Bone marrow (tissue), 2 donors: Measurements from ENCODE around the gene NRXN3.

Source experiments
- DNase-seq, 2 donors: peaks; one replicate each; lab custom pipeline; 2025; lab: John Stamatoyannopoulos, UW

NRXN3 gene

DNA sequence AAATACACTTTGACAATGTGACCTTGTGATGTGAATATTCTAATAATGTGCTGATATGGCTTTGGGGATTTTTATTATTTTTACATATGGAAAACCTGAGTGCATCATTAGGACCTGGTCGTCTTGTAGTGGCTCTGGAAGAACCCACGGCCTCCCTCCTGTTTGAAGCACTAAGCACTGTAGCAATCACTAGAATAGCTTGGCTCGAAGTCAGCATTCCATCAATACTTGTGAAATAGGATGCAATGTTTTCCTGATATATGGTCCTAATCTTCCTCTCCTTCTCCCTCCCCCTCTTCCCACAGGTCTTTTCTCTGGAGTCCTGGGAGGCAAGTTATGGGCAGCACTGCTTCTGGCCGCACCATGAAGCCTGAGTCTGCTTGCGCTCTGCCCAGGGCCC lies 71.9 kb downstream of the NRXN3 start:
- DNase-seq = no peak

DNA sequence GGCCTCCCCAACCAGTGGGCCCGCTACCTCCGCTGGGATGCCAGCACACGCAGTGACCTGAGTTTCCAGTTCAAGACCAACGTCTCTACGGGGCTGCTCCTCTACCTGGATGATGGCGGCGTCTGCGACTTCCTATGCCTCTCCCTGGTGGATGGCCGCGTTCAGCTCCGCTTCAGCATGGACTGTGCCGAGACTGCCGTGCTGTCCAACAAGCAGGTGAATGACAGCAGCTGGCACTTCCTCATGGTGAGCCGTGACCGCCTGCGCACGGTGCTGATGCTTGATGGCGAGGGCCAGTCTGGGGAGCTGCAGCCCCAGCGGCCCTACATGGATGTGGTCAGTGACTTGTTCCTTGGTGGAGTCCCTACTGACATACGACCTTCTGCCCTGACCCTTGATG lies 73.0 kb downstream of the NRXN3 start:
- DNase-seq = no peak

DNA sequence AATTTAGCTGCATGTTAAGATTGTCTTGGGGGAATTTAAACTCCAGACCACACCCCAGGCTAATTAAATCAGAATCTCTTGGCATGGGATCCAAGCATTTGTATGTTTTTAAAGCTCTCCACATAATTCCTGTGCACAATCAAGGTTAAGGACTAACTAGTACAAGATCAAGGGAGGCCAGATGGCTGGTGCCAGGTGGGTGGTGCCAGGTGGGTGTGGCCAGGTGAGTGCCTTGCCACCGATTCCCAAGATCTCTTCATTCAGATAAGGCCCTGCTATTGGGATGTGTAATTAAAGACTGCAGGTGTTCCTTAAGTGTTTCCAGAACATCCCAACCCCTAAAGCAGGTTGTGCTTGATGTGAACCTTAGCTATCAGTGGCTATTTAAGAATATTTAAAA lies 75.1 kb downstream of the NRXN3 start:
- no peak for DNase-seq

DNA sequence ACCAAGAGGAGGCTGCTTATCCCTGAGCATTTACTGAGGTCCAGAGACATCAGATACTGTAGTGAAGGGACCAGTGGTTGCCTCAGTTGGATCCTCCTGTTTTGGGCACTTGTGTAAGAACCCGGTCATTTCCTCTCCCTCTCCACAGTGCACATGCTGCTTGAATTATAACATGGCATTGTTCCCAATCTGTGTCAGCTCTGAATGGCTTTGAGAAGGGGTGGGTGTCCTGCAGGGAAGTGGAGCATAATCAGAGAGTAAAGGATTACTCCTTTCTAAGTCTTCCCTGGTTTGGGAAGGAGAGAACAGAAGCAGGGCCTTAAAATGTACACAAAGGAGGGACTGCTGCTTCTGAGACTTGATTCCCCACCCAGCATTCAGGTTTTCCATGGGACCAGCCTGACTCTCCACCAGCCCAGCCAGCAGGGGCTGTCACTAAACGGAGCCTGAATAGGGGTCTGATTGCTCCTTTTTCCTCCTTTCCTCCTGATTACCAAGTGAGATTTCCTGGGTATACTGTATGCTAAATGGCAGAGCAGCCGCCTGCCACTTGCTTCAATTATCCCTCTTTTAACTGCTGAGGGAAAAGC lies 78.4 kb downstream of the NRXN3 start:
- no peak for DNase-seq

DNA sequence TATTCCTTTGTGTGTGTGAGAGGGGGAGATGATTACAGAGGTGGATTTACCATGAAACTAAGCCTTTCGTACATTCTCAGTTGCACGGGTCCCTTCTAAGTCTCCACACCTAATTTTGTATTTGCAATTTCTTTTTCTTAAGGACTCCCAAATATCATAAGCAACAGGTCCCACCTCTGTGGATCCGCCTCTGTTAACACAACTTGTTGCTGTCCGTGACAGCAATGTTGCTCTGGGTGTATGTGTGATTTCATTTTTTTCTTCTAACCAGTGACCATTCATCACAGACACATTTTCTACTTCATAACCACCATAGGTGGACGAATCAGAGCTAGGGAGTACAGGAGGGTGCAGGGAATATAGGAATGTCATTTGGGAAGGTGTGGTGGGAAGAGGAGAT lies 81.1 kb downstream of the NRXN3 start:
- no peak for DNase-seq

DNA sequence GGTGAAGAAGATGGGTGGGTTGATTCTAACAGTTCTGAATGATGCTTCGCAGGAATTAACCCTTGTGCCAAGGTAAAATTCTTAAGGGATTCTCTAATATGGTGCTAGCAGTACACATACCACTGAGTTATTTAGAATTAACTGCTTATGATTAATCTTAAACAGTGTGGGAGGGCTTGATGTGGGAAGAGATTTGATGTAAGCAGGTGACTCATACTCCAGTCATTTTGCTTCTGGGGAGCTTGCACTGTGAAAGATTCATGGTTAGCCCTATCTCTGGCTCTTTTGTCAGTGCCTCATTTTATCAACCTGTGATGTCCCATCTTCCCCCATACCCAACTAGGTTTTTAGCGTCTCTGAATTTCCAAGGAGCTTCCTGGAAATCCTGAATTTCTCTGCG lies 83.8 kb downstream of the NRXN3 start:
- no peak for DNase-seq

DNA sequence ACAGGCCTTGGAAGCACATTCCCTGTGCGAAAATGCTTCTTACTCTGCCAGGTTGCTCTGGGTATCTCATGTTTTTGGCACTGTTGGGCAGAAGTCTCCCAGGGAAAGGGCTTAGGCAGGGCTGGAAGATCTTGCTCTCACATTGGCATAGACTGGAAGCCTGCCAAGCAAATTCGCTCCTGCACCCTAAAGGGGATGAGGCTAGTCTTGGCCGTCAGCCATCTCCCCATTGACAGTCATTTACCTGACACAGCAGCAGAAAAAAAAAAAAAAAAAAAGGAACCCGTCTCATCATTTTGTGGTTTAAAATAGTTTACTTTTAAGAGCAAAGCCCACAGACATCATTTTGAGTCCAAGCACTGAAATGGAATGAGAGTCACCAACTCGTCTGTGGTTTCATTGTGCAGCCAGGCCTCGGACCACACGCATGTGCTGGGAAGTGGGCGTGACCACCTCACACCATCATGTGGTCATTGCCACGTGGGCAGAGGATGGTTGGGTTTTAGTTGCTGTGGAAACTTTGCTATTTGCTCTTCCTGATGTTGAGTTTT lies 84.8 kb downstream of the NRXN3 start:
- no peak for DNase-seq

DNA sequence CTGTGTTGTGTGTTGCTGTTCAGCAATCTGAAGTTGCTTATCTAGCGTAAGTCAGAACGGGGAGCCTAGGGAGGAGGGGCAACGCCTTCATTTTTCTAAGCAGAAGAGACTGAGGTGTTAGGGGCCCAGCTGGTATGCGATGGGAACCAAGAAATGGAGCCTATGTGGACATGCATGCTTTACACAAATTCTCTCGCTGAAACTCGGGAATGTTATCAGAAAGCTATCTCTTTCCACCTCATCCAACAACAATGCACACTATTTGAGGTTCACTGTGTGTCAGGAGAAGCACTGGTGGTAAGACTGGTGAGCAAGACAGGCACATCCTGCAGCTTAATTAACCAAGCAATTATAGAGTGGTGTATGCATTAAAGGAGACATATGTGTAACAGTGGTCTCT lies 89.7 kb downstream of the NRXN3 start:
- no peak for DNase-seq

DNA sequence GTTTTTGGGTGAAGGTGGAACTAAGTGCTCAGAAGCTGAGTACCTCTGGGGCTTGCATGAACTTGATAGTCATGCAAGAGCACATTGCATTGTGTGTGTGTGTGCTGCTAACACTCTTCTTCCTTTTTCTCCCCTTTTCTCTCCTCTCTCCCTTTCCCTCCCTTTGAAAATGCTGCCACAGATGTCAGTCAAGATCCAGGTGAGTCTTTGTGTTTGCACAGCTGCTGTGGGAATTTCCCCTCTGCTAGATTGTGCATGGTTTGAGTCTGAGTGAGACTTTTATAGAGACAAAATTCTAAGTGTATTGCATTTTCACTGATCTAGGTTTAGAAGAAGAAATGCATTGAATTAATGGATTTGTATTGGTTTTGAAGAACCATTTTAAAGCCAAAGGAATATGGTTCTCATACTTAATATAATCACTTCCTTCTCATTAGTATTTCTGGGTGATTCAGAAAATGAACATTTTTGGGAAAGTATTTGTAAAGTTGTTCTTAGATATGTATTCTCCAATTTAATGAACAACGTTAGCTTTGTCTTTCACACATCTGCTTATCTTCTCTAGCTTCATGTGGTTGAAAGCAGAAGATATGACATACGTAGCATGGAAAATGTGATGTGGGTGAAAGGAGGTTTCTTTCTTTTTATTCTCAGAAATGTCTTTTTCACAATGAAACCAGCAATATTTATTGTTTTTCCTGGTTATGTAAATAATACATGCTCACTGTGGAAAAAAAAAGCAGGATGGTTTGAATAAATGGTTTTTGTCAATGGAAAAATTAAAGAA lies 108.5 kb downstream of the NRXN3 start:
- no peak for DNase-seq

DNA sequence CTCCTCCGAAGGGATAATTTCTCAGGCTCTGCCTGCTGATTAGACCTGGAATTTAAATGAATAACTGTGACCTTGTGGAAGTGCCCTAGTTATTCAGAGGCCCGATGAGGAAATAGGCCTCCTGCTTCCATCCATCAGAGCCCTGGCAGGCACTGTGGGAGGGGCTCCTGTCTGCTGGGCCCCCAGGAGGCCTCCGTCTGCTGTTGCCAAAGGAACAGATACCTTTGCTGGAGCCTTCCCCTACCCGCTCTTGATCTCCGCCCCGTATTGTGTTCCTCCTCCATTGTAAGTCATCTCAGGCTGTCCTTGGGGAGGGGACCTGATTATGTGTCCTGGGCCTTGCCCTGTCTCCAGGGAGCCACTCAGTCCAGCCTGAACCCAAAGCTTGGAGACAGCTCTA lies 112.3 kb downstream of the NRXN3 start:
- DNase-seq = no peak

DNA sequence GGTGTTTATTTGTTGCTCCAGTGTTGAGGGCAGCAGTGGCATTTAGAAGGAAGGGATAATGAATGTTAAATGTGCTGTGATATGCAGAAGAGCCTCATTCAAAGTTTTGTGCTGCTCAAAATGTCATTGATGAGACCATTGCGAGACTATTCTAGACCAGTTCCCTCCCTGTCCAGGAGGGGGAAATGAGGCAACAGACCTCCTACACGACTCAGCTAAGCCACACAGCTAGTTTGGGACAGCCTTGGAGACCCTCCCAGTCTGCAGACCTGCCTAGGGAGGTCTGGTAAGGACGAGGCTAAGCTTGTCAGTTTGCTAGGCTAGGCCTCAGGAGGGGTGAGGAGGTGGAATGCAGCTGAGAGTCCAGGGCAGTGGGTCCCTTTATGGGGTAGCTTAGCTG lies 116.0 kb downstream of the NRXN3 start:
- no peak for DNase-seq

DNA sequence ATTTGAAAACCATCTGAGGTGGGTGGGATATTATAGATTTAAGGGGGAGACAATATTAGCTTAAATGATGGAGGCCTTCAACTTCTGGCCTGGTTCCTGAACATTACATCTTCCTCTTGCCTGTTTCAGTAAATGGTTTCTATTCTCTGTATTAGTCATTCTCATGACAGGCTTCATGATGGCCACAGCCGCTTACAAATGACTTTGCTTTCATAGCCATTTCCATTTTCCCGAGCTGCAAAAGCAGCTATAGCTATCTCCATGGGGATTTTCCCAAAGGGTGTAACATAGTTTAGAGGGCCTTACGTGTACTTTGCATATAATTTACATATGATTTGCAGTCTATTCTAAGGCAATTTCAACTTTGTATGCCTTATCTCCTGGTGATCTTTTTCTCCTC lies 121.8 kb downstream of the NRXN3 start:
- no peak for DNase-seq

DNA sequence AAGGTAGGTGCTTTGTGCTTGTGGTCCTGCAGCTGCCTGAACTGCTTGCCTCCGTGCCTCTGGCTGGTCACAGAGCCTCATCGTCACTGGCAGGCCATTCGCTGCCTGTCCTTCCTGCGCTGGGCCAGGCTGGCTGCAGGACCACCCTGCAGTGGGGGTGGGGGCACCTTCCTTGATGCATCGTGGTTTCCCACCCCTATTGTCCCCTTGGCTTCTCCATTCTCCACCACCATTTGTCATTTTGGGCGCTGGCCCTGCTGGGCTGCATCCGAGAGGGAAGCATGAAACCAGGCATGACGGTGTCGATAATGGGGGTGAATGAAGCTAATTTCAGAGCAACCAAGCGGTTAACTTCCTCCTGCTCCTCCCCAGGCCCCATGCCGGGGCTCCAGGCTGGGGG lies 127.7 kb downstream of the NRXN3 start:
- no peak for DNase-seq

DNA sequence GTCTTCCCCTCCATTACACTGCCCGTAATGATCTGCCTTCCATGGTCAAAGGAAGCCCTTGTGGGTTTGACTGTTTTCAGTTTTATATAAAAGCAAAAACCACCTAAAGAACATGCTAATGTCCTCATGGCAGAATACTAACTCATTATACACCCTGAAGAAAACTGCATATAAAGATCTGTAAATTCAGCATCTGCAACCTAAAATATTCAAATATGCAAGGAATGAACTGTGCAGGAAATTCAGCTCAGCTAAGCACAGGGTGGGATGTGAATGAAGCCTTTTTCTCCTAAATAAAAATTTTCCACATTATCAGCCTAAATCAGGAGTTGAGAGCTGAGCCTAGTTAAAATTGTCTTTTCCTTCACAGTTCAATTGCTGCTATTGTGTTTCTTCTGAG lies 128.1 kb downstream of the NRXN3 start:
- no peak for DNase-seq

DNA sequence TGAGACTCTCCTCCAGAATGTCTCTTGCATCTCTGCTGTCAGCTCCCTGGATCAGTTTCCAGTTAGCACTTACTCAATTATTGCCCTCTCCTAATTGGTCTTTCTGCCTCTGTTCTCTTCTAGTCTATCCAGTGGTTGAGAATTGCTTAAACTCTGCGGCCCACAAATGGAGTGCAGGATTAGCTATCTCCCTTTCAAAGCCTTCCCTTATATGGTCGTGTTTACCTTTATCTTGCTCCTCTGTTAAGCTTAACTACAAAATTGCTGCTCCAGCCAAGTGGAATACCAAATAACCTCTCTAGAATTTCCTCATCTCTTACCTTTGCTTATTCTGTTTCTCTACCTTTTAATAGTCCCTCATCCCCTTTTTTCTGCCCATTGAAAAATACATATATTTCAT lies 132.7 kb downstream of the NRXN3 start:
- DNase-seq = no peak

DNA sequence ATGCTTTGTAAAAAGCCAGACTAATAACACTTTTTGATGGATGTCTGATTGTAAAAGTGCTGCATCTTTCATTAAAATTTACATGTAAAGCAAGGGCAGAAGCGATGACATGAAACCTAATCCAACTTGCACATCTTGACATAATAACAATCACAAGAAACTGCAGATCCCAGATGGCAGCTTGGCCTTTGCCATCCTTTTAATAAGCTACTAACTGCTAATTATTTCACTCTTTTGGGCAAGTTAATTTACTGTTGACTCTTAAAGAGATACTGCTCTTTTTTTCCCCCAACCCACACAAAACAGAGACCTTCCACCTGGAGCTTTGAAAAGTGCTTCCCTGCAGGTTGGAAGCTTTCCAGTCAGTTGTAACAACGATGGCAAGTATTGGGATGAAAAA lies 137.5 kb downstream of the NRXN3 start:
- no peak for DNase-seq

DNA sequence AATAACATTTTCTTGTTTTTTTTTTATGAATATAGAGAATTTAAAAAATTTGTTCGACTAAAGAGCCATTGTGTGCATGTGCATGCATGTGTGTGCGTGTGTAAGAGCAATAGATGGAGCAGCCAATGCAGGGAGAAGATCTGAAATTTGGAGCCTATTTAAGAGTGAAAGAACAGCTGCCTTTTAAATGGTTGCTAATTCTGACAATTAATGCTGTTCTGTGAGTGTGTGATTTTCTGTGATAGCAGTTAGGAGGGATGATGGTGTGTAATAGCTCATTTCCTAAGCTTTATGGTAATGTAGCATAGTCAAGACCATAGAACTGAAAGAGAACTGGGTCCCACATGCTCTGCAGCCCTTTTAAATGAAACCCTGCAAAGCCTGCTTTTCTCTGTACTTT lies 137.9 kb downstream of the NRXN3 start:
- DNase-seq = no peak

DNA sequence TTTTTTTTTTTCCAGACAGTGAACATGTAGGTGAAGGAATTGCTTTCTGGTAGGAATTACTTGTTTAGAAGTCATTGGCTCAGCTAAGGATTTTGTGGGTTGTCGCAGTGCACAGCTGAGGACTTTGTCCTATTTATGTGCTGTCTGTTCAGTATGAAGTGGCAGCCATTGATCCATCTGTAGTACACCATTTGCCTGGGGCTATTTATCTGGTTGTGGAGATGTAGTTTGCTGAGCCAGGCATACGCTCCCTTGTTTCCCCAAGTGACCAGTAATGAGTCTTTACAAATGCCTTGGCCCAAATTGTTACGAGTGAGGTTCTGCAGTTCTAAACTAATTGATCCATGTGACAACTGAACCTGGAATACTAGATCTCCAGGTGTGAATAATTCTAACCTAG lies 140.1 kb downstream of the NRXN3 start:
- DNase-seq = no peak

DNA sequence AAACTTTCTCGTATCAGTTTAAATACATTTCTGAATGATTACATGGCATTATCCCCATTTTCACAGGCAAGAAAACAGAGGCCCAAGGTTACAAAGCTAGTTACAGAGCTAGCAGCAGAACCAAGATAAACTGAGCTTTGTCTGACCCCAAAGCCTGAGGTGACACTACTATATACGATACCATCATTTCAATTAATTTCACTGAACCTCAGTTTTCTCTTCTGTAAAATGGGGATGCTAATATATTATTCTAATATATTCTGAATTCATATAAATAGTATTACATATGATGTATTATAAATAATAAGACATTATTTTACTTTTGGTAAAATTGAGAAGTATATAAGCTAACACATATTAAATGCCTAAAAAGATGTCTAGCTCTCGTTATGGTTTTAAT lies 143.3 kb downstream of the NRXN3 start:
- DNase-seq = no peak

DNA sequence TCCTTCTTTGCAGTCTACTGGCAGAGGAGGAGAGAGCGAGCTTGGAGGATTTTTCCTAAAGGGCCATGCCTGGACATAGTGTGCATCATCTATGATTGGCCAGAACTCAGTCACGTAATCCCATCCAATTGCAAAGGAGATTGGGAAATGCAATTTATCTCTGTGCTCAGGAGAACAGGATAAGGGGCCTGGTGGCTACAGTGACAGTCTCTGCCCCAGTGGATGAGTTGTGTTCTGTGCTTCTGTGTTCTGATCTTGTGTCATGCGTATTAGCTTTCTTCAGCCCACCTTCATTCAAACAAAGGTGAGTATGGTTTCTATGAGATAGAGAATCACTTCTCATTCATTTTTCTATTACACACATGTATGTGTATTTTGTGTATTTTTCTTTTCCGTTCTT lies 144.3 kb downstream of the NRXN3 start:
- DNase-seq = no peak

DNA sequence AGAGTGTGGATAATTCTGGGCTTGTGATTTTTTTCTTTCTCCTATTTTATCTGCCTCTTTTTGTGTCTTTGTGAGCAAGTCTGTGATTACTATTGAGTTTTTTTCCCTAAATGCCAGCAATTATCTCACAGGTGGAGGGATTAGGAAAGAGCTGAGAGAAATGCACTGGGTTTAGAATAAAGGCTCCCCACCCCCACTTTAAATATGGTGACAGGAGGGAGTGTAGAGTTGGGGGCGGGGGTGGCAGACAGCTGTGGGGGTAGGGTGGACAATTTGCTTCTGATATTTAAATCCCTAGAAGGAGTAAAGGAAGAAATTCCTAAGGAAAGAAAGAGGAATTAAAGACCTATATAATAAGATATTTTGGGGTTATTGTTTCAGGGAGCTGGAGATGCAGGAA lies 145.9 kb downstream of the NRXN3 start:
- no peak for DNase-seq

DNA sequence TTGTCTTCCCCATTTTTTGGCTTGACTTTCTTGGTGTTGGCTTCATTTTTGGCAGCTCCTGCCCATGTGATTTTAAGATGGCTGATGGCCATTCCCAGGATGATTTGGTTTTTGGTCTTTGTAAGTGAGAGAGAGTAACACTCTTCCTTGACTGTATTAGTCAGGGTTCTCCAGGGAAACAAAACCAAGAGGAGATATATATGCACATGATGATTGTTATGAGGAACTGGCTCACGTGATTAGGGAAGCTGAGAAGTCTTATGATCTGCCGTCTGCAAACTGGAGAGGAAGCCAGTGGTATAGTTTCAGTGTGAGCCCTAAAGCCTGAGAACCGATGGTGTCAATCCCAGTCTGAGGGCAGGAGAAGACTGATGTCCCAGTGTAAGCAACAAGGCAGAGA lies 146.6 kb downstream of the NRXN3 start:
- no peak for DNase-seq

DNA sequence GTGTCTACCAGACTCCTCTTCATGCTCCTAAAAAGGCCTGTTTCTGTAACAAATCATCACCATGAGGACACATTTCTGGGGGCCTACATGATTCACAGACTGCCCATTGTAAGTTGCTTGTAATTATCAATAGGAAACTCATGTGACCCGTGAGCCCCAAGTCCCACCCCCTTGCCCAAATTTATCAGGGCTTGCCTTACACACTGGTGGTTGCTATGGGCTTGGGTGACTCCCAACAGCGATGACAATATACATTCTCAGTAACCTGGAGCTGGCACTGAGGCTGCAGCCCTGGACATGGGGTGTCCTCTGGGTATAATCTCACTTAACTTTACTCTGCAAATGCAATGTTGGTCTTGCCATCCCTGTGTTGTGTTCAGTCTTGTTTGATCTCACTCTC lies 149.2 kb downstream of the NRXN3 start:
- no peak for DNase-seq
